ENCODE data around the gene CTSW. TPM values are rescaled to one million over a fixed set of nuclear protein-coding genes. Genes with fewer than 3 reads are reported as not detected.
"Not testable (repeated sequence)": the region's sequence is repeated elsewhere in the genome, so short reads cannot be mapped to it uniquely, and the experiment has no call there.

The CTSW gene, protein sequence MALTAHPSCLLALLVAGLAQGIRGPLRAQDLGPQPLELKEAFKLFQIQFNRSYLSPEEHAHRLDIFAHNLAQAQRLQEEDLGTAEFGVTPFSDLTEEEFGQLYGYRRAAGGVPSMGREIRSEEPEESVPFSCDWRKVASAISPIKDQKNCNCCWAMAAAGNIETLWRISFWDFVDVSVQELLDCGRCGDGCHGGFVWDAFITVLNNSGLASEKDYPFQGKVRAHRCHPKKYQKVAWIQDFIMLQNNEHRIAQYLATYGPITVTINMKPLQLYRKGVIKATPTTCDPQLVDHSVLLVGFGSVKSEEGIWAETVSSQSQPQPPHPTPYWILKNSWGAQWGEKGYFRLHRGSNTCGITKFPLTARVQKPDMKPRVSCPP
- not detected in 2 replicates for total RNA-seq (2014; rRNA removed; shearing (Covaris generic); ENCODE audit: low replicate concordance)

DNA sequence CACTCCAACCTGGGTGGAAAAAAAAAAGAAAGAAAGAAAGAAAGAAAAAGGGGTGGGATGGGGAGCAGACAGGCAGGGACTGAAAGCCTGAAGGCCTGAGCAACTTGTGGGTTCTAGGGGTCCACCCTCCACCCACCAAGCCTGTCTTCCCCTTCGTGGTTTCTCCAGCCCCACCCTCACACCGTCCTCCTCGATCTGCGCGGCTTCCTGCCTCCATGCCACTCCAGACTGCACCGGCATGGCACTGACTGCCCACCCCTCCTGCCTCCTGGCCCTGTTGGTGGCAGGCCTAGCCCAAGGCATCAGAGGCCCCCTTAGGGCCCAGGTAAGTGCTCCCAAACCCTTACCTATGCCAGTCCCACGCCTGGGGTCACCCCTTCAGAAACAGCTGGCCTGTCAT, at the start of gene CTSW:
Gene CTSW, plus strand, starts transcription at position 221 of the 400 bp plus-strand sequence. Its CDS starts 18 bp downstream, at position 239.
- no peak for DNase-seq
- H3K9me3 ChIP-seq = no peaks in the 10 kb centered on the region
- H3K36me3 ChIP-seq = peaks cover 18% of the 10 kb centered on the region
- no peak within 1 kb of the TSS for H3K4me3 ChIP-seq
- H3K27me3 ChIP-seq = no peaks in the 10 kb centered on the region

DNA sequence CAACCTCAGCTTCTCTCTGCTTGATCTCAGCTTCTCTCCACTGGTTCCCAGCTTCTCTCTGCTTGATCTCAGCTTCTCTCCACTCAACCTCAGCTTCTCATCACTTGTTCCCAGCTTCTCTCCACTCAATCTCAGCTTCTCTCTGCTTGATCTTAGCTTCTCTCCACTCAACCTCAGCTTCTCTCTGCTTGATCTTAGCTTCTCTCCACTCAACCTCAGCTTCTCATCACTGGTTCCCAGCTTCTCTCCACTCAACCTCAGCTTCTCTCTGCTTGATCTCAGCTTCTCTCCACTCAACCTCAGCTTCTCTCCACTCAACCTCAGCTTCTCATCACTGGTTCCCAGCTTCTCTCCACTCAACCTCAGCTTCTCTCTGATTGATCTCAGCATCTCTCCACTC, 47.4 kb upstream of the CTSW start:
- H3K9me3 ChIP-seq, DNase-seq, H3K4me3 ChIP-seq, H3K36me3 ChIP-seq: not testable (repeated sequence)
- H3K27me3 ChIP-seq = peaks cover 17% of the 10 kb centered on the region

DNA sequence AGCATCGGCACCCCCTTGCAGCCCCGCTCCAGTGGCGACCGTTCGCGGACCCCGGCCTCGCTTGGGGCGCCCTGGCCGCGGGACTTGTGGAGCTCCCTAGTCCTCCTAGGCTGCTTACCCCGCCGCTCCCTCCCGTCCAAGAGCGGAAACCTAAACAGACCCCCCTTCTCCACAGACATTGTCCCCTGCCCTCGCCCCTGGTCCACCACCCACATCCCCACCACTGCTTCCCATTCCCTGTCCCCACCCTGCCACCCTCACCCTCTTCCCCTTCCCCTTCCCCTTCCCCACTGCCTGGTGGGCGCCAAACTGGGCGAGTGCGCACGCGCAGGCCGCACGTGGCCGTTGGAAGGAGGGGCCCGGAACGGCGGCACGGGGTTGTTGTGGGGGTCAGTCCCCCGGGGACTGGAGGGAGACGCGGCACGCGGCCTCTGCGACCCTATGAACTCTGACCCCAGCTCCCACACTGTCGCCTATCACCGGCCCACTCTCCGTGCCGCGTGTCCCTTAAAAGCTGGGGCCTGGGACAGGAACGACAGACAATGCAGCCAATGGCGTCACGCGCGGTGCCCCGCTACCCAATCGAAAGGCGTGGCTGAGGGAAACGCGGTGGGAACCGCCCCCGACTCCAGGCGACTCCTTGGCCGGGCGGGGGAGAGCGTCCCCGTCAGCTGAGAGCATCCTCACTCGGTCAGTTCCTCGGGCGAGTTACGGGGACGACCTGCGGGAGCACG, 46.2 kb upstream of the CTSW start, which contains the start of gene SNX32:
Gene SNX32, plus strand, starts transcription at position 667 of the 734 bp plus-strand sequence. CDS start 103 bp downstream, outside the sequence.
- Histone ChIP-seq H3K36me3 (no peaks in the 10 kb centered on the region), H3K9me3 (no peaks in the 10 kb centered on the region)

DNA sequence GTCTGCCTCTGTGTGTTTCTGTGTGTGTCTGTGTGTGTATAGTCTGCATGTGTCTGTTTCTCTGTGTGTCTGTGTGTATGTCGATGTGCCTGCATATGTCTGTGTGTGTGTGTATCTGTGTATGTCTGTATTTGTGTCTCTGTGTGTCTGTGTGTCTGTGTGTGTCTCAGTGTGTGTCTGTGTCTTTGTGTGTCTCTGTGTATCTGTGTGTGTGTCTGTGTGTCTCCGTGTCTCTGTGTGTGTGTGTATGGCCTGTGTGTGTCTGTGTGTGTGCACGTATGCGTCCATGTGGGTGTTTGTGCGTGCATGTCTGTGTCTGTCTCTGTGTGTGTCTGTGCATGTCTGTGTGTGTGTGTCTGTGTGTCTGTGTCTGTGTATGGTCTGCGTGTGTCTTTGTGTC, 45.4 kb upstream of the CTSW start:
- DNase-seq = no peak
- H3K9me3 ChIP-seq = no peaks in the 10 kb centered on the region
- no peaks in the 10 kb centered on the region for H3K36me3 ChIP-seq
- peak overlapping the region; percentile 45 for H3K4me3 ChIP-seq
- H3K27me3 ChIP-seq = peaks cover 17% of the 10 kb centered on the region

More for the DNA sequence above, 46.2 kb upstream of the CTSW start, which contains the start of gene SNX32:
- DNase-seq = peak; percentile 87
- H3K27me3 ChIP-seq = peaks cover 17% of the 10 kb centered on the region
- H3K4me3 ChIP-seq = peak within 1 kb of the TSS; percentile 45

DNA sequence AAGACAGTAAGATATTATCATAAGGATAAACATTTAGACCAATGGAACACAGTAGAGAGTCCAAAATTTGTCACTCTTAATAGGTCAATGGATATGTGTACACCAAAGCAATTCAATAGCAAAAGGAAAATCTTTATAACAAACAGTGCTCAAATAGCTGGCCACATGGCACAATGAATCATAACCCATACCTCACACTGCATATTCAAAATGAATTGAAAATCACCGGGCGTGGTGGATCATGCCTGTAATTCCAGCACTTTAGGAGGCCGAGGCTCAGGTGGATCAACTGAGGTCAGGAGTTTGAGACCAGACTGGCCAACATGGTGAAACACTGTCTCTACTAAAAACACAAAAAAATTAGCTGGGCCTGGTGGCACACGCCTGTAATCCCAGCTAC, 37.5 kb upstream of the CTSW start:
- H3K36me3 ChIP-seq = no peaks in the 10 kb centered on the region
- no peak overlapping the region for H3K4me3 ChIP-seq
- H3K9me3 ChIP-seq = no peaks in the 10 kb centered on the region
- H3K27me3 ChIP-seq = no peaks in the 10 kb centered on the region
- no peak for DNase-seq

DNA sequence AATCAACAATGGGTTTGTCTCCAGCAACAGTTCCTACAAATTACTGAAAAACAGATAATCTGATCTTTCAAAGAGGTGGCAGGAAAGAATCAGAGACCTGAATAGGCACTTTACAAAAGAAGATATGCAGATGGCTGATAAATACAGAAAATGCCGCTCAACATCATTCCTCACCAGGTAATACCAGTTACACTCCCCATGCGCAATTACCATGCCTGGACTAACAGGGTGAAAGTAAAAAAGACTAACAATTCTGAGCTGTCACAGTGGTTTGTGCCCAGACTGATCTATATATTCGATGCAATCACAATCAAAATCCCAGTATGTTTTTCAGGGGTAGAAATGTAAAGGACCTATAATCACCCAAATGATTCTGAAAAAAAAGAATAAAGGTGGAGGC, 35.8 kb upstream of the CTSW start:
- H3K4me3 ChIP-seq = no peak overlapping the region
- DNase-seq = no peak
- no peaks in the 10 kb centered on the region for H3K9me3 ChIP-seq
- H3K36me3 ChIP-seq = no peaks in the 10 kb centered on the region
- H3K27me3 ChIP-seq = no peaks in the 10 kb centered on the region

DNA sequence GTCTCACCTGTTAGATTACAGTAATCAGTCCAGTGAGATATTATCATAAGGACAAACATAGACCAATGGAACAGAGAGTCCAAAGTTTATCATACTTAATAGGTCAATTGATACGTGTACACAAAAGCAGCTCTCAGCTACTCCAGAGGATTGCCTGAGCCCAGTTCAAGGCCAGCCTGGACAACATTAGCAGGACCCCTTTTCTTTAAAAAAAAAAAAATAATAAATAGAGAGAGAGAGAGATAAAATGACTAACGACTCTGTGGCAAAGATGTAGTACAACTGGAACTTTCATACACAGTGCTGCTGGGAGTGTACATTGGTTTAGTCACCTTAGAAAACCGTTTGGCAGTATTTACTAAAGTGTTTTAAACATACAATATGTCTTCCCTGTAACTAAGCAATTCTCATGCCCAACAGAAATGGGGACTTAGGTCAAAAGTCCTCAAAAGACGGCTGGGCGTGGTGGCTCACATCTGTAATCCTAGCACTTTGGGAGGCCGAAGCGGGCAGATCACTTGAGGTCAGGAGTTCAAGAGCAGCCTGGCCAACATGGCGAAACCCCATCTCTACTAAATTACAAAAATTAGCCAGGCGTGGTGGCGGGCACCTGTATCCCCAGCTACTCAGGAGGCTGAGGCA, 35.3 kb upstream of the CTSW start:
- Histone ChIP-seq H3K36me3 (no peaks in the 10 kb centered on the region), H3K27me3 (no peaks in the 10 kb centered on the region), H3K9me3 (no peaks in the 10 kb centered on the region), H3K4me3 (no peak overlapping the region)
- DNase-seq = no peak

DNA sequence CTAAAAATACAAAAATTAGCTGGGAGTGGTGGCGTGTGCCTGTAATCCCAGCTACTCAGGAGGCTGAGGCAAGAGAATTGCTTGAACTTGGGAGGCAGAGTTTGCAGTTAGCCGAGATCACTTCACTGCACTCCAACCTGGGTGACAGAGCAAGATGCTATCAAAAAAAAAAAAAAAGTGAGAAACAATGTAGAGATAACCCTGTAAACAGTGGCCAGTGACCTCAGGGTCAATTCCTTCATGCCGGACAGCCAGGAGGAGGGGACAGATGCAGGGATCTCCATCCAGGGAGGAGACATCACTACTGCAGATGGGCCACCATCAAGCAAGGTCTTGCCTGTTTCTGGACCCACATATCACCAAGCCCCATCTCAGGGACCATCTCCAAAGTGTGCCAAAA, 31.9 kb upstream of the CTSW start:
- H3K9me3 ChIP-seq = 0 out of 2 replicates have a peak, but pooled peaks cover 2% of the 10 kb centered on the region
- H3K4me3 ChIP-seq = no peak overlapping the region
- no peaks in the 10 kb centered on the region for H3K27me3 ChIP-seq
- H3K36me3 ChIP-seq = peaks cover 18% of the 10 kb centered on the region
- no peak for DNase-seq

DNA sequence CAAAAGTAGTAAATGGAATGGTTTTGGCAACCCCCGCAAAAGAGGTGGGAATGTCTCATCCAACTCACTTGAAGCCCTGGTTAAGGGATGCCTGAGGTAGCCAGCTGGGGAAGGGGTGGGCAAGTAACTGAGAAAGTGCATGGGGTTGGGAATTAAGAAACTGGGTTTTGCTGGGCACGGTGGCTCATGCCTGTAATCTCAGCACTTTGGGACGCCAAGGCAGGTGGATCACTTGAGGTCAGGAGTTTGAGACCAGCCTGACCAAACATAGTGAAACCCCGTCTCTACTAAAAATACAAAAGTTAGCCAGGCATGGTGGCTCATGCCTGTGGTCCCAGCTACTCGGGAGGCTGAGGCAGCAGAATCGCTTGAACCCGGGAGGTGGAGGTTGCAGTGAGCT, 30.9 kb upstream of the CTSW start:
- peaks cover 28% of the 10 kb centered on the region for H3K36me3 ChIP-seq
- H3K27me3 ChIP-seq, H3K4me3 ChIP-seq: not testable (repeated sequence)

DNA sequence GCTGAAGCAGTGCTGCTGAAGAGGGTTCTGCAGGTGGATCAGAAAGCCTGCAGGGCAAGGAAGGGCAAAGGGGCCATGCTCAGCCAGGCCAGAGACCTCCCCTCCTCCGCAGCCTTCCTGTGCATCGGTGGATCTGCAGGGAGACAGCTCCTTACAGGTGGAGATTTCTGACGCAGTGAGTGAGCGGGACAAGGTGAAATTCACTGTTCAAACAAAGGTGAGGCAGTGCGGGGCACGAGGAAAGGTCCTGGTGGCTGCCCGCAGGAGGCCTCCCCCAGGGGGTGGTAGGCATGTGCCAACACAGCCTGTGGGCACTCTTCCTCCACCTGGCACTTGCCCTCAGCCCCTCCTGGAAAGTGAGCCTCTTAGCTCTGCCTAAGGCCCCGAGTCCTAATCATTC, 30.3 kb upstream of the CTSW start:
- Histone ChIP-seq H3K4me3 (no peak overlapping the region), H3K27me3 (no peaks in the 10 kb centered on the region), H3K9me3 (0 out of 2 replicates have a peak, but pooled peaks cover 2% of the 10 kb centered on the region), H3K36me3 (peaks cover 34% of the 10 kb centered on the region)
- no peak for DNase-seq

More for the DNA sequence above, 30.9 kb upstream of the CTSW start:
- not testable (repeated sequence) for DNase-seq, H3K9me3 ChIP-seq

DNA sequence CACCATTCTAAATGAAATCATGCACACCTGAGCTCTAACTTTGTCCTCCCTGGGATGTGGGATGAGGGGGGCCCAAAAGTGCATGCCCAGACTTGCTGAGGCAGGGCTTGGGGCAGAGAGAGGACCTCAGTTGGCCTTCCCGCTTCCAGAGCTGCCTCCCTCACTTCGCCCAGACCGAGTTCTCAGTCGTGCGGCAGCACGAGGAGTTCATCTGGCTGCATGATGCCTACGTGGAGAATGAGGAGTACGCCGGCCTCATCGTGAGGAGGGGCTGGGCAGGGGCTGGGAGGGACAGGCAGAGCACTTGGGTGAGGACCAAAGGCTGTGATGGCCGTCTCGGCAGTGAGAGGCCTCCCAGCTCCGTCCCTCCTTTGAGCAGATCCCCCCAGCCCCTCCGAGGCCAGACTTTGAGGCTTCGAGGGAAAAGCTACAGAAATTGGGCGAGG, 29.8 kb upstream of the CTSW start:
- Histone ChIP-seq H3K4me3 (no peak overlapping the region), H3K27me3 (no peaks in the 10 kb centered on the region), H3K9me3 (0 out of 2 replicates have a peak, but pooled peaks cover 2% of the 10 kb centered on the region), H3K36me3 (peaks cover 39% of the 10 kb centered on the region)
- no peak for DNase-seq

DNA sequence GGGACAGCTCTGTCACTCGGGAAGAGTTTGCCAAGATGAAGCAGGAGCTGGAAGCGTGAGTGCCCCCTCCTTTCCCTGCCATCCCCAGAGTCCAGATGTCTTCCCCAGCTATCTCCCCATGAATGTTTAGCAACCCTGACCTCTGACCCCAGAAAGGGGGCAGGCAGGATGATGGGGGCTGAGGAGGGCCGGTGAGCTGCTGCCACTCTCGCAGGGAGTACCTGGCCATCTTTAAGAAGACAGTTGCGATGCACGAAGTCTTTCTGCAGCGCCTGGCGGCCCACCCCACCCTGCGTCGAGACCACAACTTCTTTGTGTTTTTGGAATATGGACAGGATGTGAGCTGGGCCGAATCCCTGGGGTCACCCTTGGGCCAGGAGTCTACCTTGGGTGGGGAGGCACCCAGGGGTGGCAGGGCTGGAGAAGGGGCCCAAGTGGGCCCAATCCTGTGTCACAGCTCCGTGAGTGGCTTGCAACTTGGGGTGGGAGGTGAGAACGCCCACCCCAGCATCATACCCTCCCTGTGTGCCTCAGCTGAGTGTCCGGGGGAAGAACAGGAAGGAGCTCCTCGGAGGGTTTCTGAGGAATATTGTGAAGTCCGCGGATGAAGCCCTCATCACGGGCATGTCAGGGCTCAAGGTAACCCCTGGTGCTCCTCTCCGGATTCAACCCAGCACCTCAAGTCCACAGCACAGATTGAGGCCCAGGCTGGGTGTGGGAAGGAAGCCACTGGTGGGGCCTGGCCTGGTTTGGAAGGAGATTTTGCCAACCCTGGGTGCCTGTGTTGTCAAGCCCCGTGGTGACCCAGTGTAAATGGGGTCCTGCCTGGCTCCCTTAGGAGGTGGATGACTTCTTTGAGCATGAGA, 29.2 kb upstream of the CTSW start:
- Histone ChIP-seq H3K9me3 (0 out of 2 replicates have a peak, but pooled peaks cover 2% of the 10 kb centered on the region), H3K27me3 (no peaks in the 10 kb centered on the region), H3K4me3 (no peak overlapping the region), H3K36me3 (peaks cover 45% of the 10 kb centered on the region)
- no peak for DNase-seq

DNA sequence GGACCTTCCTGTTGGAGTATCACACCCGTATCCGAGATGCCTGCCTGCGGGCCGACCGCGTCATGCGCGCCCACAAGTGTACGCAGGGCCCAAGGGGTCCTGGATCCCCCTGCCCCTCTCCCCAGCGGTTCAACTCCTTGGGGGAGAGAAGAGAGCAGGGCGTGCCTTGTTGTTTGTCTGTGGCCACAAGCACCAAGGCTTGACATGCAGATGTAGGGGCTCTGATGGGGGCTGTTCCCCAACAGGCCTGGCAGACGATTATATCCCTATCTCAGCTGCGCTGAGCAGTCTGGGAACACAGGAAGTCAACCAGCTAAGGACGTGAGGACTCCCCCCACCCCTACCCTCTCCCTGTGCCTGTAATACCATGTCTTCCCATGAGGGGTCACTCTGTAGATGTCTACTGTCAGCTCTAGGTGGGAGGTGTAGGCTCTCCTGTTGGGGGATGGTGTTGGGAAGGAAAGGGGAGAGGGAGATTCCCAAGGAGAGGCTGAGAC, 28.5 kb upstream of the CTSW start:
- Histone ChIP-seq H3K36me3 (peaks cover 52% of the 10 kb centered on the region), H3K4me3 (no peak overlapping the region), H3K9me3 (0 out of 2 replicates have a peak, but pooled peaks cover 2% of the 10 kb centered on the region), H3K27me3 (no peaks in the 10 kb centered on the region)
- no peak for DNase-seq

DNA sequence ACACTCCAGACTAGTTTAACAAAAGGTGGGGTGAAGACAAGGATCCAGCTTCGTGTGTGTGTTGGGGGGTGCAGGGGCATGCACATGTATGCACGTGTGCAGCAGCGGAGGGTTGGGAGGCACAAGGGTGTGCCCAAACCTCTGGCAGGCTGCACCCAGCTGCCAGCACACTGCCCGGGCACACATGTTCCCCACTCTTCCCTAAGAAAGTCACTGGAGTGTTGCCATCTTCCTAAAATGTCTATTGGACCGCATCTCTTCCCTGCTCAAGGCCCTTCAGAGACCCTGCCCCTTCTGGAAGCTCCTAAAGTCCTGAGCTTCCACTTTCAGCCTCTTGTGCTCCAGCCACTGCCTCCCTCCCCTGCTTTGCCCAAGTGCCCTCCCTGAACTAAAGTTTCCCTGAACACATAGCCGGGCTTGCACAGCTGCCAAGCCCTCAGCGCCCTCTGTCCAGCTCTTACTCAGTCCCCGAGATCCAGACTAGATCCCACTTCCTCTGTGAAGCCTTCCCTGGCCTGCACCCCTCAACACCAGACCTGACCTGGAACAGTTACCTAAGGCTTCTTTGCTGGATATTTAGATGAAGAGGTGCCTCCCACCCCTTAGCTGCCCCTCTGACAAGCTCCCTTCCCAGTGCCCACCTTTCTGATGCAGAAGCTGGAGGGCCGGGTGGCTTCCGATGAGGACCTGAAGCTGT, 27.7 kb upstream of the CTSW start:
- Histone ChIP-seq H3K36me3 (peaks cover 60% of the 10 kb centered on the region), H3K9me3 (0 out of 2 replicates have a peak, but pooled peaks cover 2% of the 10 kb centered on the region), H3K4me3 (no peak overlapping the region), H3K27me3 (no peaks in the 10 kb centered on the region)
- DNase-seq = no peak

DNA sequence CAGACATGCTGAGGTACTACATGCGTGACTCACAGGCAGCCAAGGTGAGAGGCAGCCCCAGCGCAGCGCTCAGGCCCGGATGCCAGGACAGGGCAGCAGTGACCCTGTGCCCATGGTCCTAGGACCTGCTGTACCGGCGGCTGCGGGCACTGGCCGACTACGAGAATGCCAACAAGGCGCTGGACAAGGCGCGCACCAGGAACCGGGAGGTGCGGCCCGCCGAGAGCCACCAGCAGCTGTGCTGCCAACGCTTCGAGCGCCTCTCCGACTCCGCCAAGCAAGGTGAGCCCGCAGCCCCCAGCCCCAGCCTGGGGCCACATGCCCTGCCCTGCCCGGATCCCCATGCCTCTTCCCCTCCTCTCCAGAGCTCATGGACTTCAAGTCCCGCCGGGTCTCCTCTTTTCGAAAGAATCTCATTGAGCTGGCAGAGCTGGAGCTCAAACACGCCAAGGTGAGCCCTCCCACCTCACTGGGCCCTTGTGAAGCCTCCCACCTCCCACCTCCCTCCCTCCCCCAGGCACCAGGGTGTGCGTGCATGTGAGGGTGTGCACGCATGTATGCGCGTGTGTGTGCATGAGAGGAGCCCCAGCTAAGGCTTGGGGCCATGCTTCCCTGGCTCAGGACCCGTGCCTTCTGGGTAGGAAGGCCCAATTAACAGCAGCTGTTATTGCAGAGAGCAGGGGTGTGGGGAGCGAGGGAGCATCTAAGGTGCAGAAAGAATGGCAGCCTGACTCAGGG, 27.0 kb upstream of the CTSW start:
- no peak for DNase-seq
- Histone ChIP-seq H3K27me3 (no peaks in the 10 kb centered on the region), H3K4me3 (no peak overlapping the region), H3K36me3 (peaks cover 66% of the 10 kb centered on the region), H3K9me3 (0 out of 2 replicates have a peak, but pooled peaks cover 2% of the 10 kb centered on the region)

All from MG63 (cell line).